Mammary epithelial cell (primary cell): ENCODE results near the gene EYS.

ENCODE experiments used
- EZH2 ChIP-seq: IDR thresholded peaks from 2 replicates; pipeline ENCODE4 v1.6.1; 2012; ENCODE audit warnings: low read length, inconsistent platforms, borderline replicate concordance
- TF ChIP-seq, protein P1 (sequence below), 2 donors: IDR thresholded peaks in 1 of 2; conservative IDR thresholded peaks in 1 of 2; 2 replicates each; pipeline ENCODE4 v1.5.1; 2011 to 2012; ENCODE audit warnings: inconsistent platforms in 2 of 2, low read length in 2 of 2, mild to moderate bottlenecking in 2 of 2, control low read depth in 1 of 2, low read depth in 1 of 2; ENCODE audit not compliant: insufficient read depth in 1 of 2; ENCODE audit errors: extremely low read depth in 1 of 2

DNA sequence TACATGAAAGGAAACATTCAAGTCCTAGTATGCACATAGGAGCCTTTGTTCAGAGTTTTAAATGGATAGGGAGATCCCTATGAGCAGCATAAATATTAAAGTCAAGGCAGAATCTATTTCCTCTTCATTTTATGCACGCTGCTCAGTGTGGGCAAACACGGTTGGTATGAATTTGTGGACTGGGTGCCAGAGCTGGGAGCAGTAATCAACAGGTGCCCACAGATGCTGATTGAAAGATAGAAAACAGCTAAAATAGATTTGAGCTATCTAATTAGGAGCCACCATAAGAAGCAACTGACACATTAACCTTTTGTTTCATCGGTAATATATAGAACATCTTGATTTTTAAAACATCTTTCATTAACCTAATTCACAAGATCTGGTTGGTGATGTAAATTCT, 175.5 kb downstream of the EYS start:
- TF ChIP-seq, protein P1, sequence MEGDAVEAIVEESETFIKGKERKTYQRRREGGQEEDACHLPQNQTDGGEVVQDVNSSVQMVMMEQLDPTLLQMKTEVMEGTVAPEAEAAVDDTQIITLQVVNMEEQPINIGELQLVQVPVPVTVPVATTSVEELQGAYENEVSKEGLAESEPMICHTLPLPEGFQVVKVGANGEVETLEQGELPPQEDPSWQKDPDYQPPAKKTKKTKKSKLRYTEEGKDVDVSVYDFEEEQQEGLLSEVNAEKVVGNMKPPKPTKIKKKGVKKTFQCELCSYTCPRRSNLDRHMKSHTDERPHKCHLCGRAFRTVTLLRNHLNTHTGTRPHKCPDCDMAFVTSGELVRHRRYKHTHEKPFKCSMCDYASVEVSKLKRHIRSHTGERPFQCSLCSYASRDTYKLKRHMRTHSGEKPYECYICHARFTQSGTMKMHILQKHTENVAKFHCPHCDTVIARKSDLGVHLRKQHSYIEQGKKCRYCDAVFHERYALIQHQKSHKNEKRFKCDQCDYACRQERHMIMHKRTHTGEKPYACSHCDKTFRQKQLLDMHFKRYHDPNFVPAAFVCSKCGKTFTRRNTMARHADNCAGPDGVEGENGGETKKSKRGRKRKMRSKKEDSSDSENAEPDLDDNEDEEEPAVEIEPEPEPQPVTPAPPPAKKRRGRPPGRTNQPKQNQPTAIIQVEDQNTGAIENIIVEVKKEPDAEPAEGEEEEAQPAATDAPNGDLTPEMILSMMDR (conservative IDR thresholded peaks at IDR 0.05 in 1 of 2, IDR thresholded peaks at IDR 0.05 in 1 of 2; ENCODE audit: extremely low read depth in 1 of 2, insufficient read depth in 1 of 2, low read depth in 1 of 2, low read length in 2 of 2) = no peak
- no peak for TF ChIP-seq EZH2
